H1 (cell line): ENCODE measurements around the gene FAM240A. TPM values are rescaled to one million over a fixed set of nuclear protein-coding genes. Genes with fewer than 3 reads are reported as not detected.

Experiments used
- ASH2L ChIP-seq: fragments of 200-600, 300-600 bp; sonication (generic); IDR thresholded peaks from one replicate; pipeline ENCODE4 v1.7.1; 2017; ENCODE audit warnings: low read length
- CREB1 ChIP-seq: IDR thresholded peaks from 2 replicates; pipeline ENCODE4 v1.6.1; 2012; ENCODE audit warnings: inconsistent platforms
- CTBP2 ChIP-seq: IDR thresholded peaks from 2 replicates; pipeline ENCODE4 v1.7.0; 2011; ENCODE audit warnings: borderline replicate concordance, mild to moderate bottlenecking, moderate library complexity, mixed read lengths, low read length; ENCODE audit not compliant: insufficient read depth, insufficient read length
- GABPA ChIP-seq: IDR thresholded peaks from 2 replicates; pipeline ENCODE4 v1.6.1; 2011; ENCODE audit warnings: mild to moderate bottlenecking, low read length, moderate library complexity, borderline replicate concordance; ENCODE audit not compliant: insufficient read depth
- KDM1A ChIP-seq: fragments of 200-600, 300-600 bp; sonication (generic); IDR thresholded peaks from 2 replicates; pipeline ENCODE4 v1.7.1; 2016; ENCODE audit warnings: mild to moderate bottlenecking, low read length, borderline replicate concordance
- POU5F1 ChIP-seq: IDR thresholded peaks from 2 replicates; pipeline ENCODE4 v1.6.1; 2011; ENCODE audit warnings: low read depth, mild to moderate bottlenecking, low read length, moderate library complexity
- SP1 ChIP-seq: IDR thresholded peaks from 2 replicates; pipeline ENCODE4 v1.6.1; 2011; ENCODE audit warnings: low read depth, low read length
- TAF1 ChIP-seq: IDR thresholded peaks from 2 replicates; pipeline ENCODE4 v1.6.1; 2011; ENCODE audit warnings: mild to moderate bottlenecking, low read depth, low read length
- YY1 ChIP-seq: IDR thresholded peaks from 2 replicates; pipeline ENCODE4 v1.6.1; 2011; ENCODE audit warnings: low read depth, mild to moderate bottlenecking, low read length
- polyA plus RNA-seq, 7 experiments: library from polyadenylated mRNA; depleted of rRNA in 3 of 7; stranded (reverse) in 5 of 7; unstranded in 2 of 7; fragments of >200 nt in 5 of 7; fragments of 200-250 nt in 2 of 7; gene quantifications; 1 replicate in 5 of 7; 2 replicates in 1 of 7; 4 replicates in 1 of 7; pipeline versions ENCODE4 v1.2.1 to v1.2.3, GENCODE V29; 2011 to 2013; ENCODE audit warnings: missing spikeins in 2 of 7, mixed read lengths in 2 of 7
- total RNA-seq: library from RNA; stranded (reverse); fragmentation: NEBNext Ultra II Directional; extraction: Animal tissue kit (Norgen Biotek cat#: 25700); gene quantifications from 2 replicates; pipeline ENCODE4 v1.2.1, GENCODE V29; 2021
- TF ChIP-seq, protein P1 (sequence below): fragments of 300-600 bp; sonication (generic); IDR thresholded peaks from 2 replicates; pipeline ENCODE4 v1.7.1; 2012; ENCODE audit warnings: low read length, moderate library complexity, mild to moderate bottlenecking, inconsistent platforms; ENCODE audit not compliant: insufficient replicate concordance

The FAM240A gene
- total and polyA plus RNA-seq, 2 of the 8 experiments (the other 6 are each of a cell fraction or from before 2014, with no cell fraction given), result 0.08 TPM; not detected in 1

DNA sequence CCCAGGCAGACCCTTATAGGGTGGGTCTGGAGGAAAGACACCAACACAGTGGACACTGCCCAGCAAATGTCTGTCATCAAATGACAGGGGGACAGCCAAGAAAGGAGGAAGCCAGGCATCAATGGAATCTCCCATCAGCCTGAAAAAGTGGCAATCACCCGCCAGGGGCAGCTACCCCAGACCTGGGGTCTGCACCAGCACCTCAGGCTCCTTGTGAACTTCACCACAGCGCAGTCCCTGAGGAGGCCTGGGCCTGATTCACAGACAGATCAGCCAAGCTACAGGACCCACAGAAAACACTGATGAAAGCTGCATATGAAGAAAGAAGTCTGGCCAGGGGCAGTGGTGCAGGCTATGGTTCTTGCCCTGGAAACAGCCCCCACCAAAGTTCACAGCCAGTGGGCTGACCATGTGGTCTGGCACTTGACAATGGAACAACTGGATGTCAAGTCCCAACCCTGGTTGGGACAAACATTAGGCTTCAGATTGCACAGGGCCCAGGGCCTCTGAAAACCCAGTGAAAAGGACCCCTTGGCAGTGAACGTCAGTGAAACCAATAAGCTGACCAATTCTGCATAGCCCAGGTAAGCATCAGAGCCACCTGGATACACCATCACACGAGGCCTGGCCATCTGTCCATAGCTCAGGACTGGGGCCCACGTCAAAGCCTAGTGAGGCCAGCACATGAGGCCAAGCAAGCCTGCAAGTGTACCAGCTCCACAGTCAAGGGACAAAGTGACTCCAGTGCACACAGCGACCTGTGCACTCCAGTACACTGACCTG, 52.1 kb downstream of the FAM240A start (continued):
- TF ChIP-seq, protein P1, sequence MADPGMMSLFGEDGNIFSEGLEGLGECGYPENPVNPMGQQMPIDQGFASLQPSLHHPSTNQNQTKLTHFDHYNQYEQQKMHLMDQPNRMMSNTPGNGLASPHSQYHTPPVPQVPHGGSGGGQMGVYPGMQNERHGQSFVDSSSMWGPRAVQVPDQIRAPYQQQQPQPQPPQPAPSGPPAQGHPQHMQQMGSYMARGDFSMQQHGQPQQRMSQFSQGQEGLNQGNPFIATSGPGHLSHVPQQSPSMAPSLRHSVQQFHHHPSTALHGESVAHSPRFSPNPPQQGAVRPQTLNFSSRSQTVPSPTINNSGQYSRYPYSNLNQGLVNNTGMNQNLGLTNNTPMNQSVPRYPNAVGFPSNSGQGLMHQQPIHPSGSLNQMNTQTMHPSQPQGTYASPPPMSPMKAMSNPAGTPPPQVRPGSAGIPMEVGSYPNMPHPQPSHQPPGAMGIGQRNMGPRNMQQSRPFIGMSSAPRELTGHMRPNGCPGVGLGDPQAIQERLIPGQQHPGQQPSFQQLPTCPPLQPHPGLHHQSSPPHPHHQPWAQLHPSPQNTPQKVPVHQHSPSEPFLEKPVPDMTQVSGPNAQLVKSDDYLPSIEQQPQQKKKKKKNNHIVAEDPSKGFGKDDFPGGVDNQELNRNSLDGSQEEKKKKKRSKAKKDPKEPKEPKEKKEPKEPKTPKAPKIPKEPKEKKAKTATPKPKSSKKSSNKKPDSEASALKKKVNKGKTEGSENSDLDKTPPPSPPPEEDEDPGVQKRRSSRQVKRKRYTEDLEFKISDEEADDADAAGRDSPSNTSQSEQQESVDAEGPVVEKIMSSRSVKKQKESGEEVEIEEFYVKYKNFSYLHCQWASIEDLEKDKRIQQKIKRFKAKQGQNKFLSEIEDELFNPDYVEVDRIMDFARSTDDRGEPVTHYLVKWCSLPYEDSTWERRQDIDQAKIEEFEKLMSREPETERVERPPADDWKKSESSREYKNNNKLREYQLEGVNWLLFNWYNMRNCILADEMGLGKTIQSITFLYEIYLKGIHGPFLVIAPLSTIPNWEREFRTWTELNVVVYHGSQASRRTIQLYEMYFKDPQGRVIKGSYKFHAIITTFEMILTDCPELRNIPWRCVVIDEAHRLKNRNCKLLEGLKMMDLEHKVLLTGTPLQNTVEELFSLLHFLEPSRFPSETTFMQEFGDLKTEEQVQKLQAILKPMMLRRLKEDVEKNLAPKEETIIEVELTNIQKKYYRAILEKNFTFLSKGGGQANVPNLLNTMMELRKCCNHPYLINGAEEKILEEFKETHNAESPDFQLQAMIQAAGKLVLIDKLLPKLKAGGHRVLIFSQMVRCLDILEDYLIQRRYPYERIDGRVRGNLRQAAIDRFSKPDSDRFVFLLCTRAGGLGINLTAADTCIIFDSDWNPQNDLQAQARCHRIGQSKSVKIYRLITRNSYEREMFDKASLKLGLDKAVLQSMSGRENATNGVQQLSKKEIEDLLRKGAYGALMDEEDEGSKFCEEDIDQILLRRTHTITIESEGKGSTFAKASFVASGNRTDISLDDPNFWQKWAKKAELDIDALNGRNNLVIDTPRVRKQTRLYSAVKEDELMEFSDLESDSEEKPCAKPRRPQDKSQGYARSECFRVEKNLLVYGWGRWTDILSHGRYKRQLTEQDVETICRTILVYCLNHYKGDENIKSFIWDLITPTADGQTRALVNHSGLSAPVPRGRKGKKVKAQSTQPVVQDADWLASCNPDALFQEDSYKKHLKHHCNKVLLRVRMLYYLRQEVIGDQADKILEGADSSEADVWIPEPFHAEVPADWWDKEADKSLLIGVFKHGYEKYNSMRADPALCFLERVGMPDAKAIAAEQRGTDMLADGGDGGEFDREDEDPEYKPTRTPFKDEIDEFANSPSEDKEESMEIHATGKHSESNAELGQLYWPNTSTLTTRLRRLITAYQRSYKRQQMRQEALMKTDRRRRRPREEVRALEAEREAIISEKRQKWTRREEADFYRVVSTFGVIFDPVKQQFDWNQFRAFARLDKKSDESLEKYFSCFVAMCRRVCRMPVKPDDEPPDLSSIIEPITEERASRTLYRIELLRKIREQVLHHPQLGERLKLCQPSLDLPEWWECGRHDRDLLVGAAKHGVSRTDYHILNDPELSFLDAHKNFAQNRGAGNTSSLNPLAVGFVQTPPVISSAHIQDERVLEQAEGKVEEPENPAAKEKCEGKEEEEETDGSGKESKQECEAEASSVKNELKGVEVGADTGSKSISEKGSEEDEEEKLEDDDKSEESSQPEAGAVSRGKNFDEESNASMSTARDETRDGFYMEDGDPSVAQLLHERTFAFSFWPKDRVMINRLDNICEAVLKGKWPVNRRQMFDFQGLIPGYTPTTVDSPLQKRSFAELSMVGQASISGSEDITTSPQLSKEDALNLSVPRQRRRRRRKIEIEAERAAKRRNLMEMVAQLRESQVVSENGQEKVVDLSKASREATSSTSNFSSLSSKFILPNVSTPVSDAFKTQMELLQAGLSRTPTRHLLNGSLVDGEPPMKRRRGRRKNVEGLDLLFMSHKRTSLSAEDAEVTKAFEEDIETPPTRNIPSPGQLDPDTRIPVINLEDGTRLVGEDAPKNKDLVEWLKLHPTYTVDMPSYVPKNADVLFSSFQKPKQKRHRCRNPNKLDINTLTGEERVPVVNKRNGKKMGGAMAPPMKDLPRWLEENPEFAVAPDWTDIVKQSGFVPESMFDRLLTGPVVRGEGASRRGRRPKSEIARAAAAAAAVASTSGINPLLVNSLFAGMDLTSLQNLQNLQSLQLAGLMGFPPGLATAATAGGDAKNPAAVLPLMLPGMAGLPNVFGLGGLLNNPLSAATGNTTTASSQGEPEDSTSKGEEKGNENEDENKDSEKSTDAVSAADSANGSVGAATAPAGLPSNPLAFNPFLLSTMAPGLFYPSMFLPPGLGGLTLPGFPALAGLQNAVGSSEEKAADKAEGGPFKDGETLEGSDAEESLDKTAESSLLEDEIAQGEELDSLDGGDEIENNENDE, result no peak
- TF ChIP-seq YY1 (no peak), CREB1 (no peak), KDM1A (no peak), CTBP2 (no peak), GABPA (no peak), POU5F1 (no peak), ASH2L (no peak), TAF1 (no peak), SP1 (no peak)
